ENCODE results near the gene FADD. TPM values are rescaled to one million over a fixed set of nuclear protein-coding genes. Genes with fewer than 3 reads are reported as not detected.

The FADD gene
- total and polyA plus RNA-seq, 11 donors: 8.5 to 24.4 (median 10.2) TPM

GRCh38 chr11:70164705-70165104 is 38.4 kb upstream of the FADD start:
- no peak for DNase-seq
- peaks cover 0 to 68% (median 4%) of the 10 kb centered on the region in 9 donors for H3K36me3 ChIP-seq
- H3K9me3 ChIP-seq: no peaks in the 10 kb centered on the region
- TF ChIP-seq POLR2A (IDR thresholded peaks at IDR 0.05) (no peak), CTCF (IDR thresholded peaks at IDR 0.05) (no peak)
- no peak overlapping the region for H3K27ac ChIP-seq
- H3K4me3 ChIP-seq: no peak overlapping the region
- H3K27me3 ChIP-seq: no peaks in the 10 kb centered on the region
- WGBS, 4 donors: 86 to 92% (median 88%) methylated on average over 6 to 10 of the region's 10 CpGs
- no peaks in the 10 kb centered on the region for H3K4me1 ChIP-seq
- intact Hi-C loops (cut with DNase I): no loop called here
- ATAC-seq: no peak

- no peak overlapping the region for H3K27ac ChIP-seq
- DNase-seq (no peak), ATAC-seq (no peak)
- H3K9me3 ChIP-seq: no peaks in the 10 kb centered on the region
- no peaks in the 10 kb centered on the region for H3K4me1 ChIP-seq
- H3K36me3 ChIP-seq: peaks cover 0 to 79% (median 4%) of the 10 kb centered on the region in 9 donors
- WGBS, 4 donors: 86 to 91% (median 89%) methylated on average over 9 of the region's 9 CpGs
- H3K27me3 ChIP-seq: no peaks in the 10 kb centered on the region
- intact Hi-C loops (cut with DNase I): no loop called here
- TF ChIP-seq CTCF (IDR thresholded peaks at IDR 0.05) (no peak), POLR2A (IDR thresholded peaks at IDR 0.05) (no peak)
- no peak overlapping the region for H3K4me3 ChIP-seq
Observed at GRCh38 chr11:70167120-70167519, 36.0 kb upstream of the FADD start.

GRCh38 chr11:70167723-70168404 is 35.2 kb upstream of the FADD start:
- Histone ChIP-seq H3K9me3 (no peaks in the 10 kb centered on the region), H3K4me3 (no peak overlapping the region), H3K27me3 (no peaks in the 10 kb centered on the region), H3K4me1 (no peaks in the 10 kb centered on the region), H3K27ac (no peak overlapping the region), H3K36me3 (peaks cover 0 to 81% (median 4%) of the 10 kb centered on the region in 9 donors)
- WGBS, 4 donors: 88 to 92% (median 90%) methylated on average over 17 of the region's 17 CpGs
- no peak for DNase-seq
- intact Hi-C loops (cut with DNase I): no loop called here
- no peak for ATAC-seq
- TF ChIP-seq POLR2A (IDR thresholded peaks at IDR 0.05) (no peak), CTCF (IDR thresholded peaks at IDR 0.05) (no peak)

GRCh38 chr11:70168405-70168754 is 34.7 kb upstream of the FADD start:
- 92 to 94% (median 93%) methylated on average over 6 of the region's 6 CpGs for WGBS, 4 donors
- H3K36me3 ChIP-seq: peaks cover 0 to 81% (median 4%) of the 10 kb centered on the region in 9 donors

More at GRCh38 chr11:70168405-70168754, 34.7 kb upstream of the FADD start:
- no peak for TF ChIP-seq POLR2A (IDR thresholded peaks at IDR 0.05)
- TF ChIP-seq CTCF (IDR thresholded peaks at IDR 0.05): no peak
- H3K27ac ChIP-seq: no peak overlapping the region
- ATAC-seq (no peak), DNase-seq (no peak)
- H3K4me3 ChIP-seq: no peak overlapping the region
- H3K9me3 ChIP-seq: no peaks in the 10 kb centered on the region
- H3K4me1 ChIP-seq: no peaks in the 10 kb centered on the region
- intact Hi-C loops (cut with DNase I): no loop called here
- H3K27me3 ChIP-seq: no peaks in the 10 kb centered on the region
